Endothelial cell of umbilical vein (primary cell): Measurements from ENCODE around the gene ZEB1. TPM values are rescaled to one million over a fixed set of nuclear protein-coding genes. Genes with fewer than 3 reads are reported as not detected.

Source experiments
- BruUV-seq: library from RNA; stranded (reverse); fragments of 400-500 nt; replicated peaks from 2 replicates; lab custom pipeline; 2021; lab: Mats Ljungman, UMichigan
- CTCF ChIA-PET: fragments of 300-600, 350-600 bp; sonication (Branson Sonifier 250); formaldehyde crosslinking; loops from one replicate; lab custom pipeline; 2021; ENCODE audit warnings: antibody characterized with exemption, inconsistent platforms; lab: Charles Lee
- POLR2A ChIA-PET: fragments of 300-600, 350-600 bp; sonication (Branson Sonifier 250); formaldehyde crosslinking; loops from one replicate; lab custom pipeline; 2021; ENCODE audit warnings: antibody characterized with exemption, inconsistent platforms; lab: Charles Lee
- DNase-seq: peaks from one replicate; pipeline ENCODE4 v3.0.0-alpha.2; 2011; ENCODE audit warnings: low read depth, low spot score
- FAIRE-seq: peaks from 2 replicates; lab custom pipeline; 2011; peaks lifted over from hg19 to GRCh38; lab: Jason Lieb, UNC
- H2AFZ ChIP-seq: 2 replicates; pipeline ENCODE4 v1.6.0; 2012; ENCODE audit warnings: low read depth, low read length, control low read depth, inconsistent platforms
- H3K27ac ChIP-seq: 2 replicates; pipeline ENCODE4 v1.5.1; 2011; ENCODE audit warnings: low read depth, mild to moderate bottlenecking, control low read depth, low read length, moderate library complexity; ENCODE audit not compliant: insufficient read depth
- H3K27me3 ChIP-seq, 2 experiments: 2 replicates each; pipeline versions ENCODE4 v1.6.0 to v1.6.1; 2011; ENCODE audit warnings: low read length in 2 of 2, mixed read lengths in 1 of 2; ENCODE audit not compliant: control insufficient read depth in 2 of 2, insufficient read depth in 2 of 2
- H3K36me3 ChIP-seq, 2 experiments: 2 replicates in 1 of 2; 3 replicates in 1 of 2; pipeline ENCODE4 v1.5.1; 2011; ENCODE audit warnings: low read length in 2 of 2, mild to moderate bottlenecking in 1 of 2, moderate library complexity in 1 of 2; ENCODE audit not compliant: control insufficient read depth in 2 of 2, insufficient read depth in 2 of 2; ENCODE audit errors: extremely low read depth in 1 of 2
- H3K4me1 ChIP-seq: 3 replicates; pipeline ENCODE4 v1.5.1; 2011; ENCODE audit warnings: mild to moderate bottlenecking, low read length; ENCODE audit not compliant: control insufficient read depth, insufficient read depth; ENCODE audit errors: extremely low read depth
- H3K4me2 ChIP-seq: 2 replicates; pipeline ENCODE4 v1.6.1; 2011; ENCODE audit warnings: low read length, control low read depth, mixed read lengths; ENCODE audit not compliant: insufficient read depth
- H3K4me3 ChIP-seq, 3 experiments: fragments of 200-600 bp in 1 of 3; sonication (generic), shearing (Covaris generic) in 1 of 3; replicated peaks in 1 of 3; 2 replicates each; pipeline ENCODE4 v1.5.1; 2011 to 2016; ENCODE audit warnings: control low read depth in 3 of 3, low read length in 3 of 3, mild to moderate bottlenecking in 2 of 3, inconsistent platforms in 1 of 3, low read depth in 1 of 3, moderate library complexity in 1 of 3; ENCODE audit not compliant: insufficient read depth in 1 of 3
- H3K79me2 ChIP-seq: 2 replicates; pipeline ENCODE4 v1.6.0; 2012; ENCODE audit warnings: low read length, inconsistent platforms; ENCODE audit not compliant: control insufficient read depth, insufficient read depth
- H3K9ac ChIP-seq: replicated peaks from 2 replicates; pipeline ENCODE3; 2011; ENCODE audit warnings: low read length, control low read depth; ENCODE audit not compliant: insufficient read depth; ENCODE audit errors: extremely low read depth
- H3K9me1 ChIP-seq: replicated peaks from 3 replicates; pipeline ENCODE4 v1.6.0; 2011; ENCODE audit warnings: mild to moderate bottlenecking, low read length; ENCODE audit not compliant: control insufficient read depth, insufficient read depth; ENCODE audit errors: extremely low read depth
- H3K9me3 ChIP-seq: replicated peaks from 2 replicates; pipeline ENCODE4 v1.5.1; 2012; ENCODE audit warnings: low read length, inconsistent platforms; ENCODE audit not compliant: control insufficient read depth, insufficient read depth
- H4K20me1 ChIP-seq: replicated peaks from 2 replicates; pipeline ENCODE3; 2011; ENCODE audit warnings: mild to moderate bottlenecking, low read length; ENCODE audit not compliant: control insufficient read depth, insufficient read depth; ENCODE audit errors: extremely low read depth
- CTCF ChIP-seq, 2 donors: IDR thresholded peaks; 1 replicate in 1 of 2; 2 replicates in 1 of 2; pipeline ENCODE4 v1.5.1; 2011; ENCODE audit warnings: low read length in 2 of 2, mild to moderate bottlenecking in 2 of 2, moderate library complexity in 2 of 2, control low read depth in 1 of 2, inconsistent platforms in 1 of 2, low read depth in 1 of 2; ENCODE audit not compliant: insufficient read depth in 1 of 2; ENCODE audit errors: extremely low read depth in 1 of 2
- EZH2 ChIP-seq: IDR thresholded peaks from 2 replicates; pipeline ENCODE4 v1.6.1; 2012; ENCODE audit warnings: borderline replicate concordance, low read depth, mild to moderate bottlenecking, moderate library complexity, low read length, inconsistent platforms; ENCODE audit not compliant: severe bottlenecking
- FOS ChIP-seq: IDR thresholded peaks from 2 replicates; pipeline ENCODE4 v1.6.1; 2011; ENCODE audit warnings: mild to moderate bottlenecking, low read length, moderate library complexity, borderline replicate concordance; ENCODE audit not compliant: insufficient read depth
- GATA2 ChIP-seq: IDR thresholded peaks from 2 replicates; pipeline ENCODE4 v1.7.0; 2011; ENCODE audit warnings: low read depth, mild to moderate bottlenecking, moderate library complexity, mixed read lengths, low read length; ENCODE audit not compliant: insufficient read length, insufficient read depth
- JUN ChIP-seq: IDR thresholded peaks from 2 replicates; pipeline ENCODE4 v1.6.1; 2011; ENCODE audit warnings: borderline replicate concordance, low read depth; ENCODE audit not compliant: insufficient read length, insufficient read depth
- MAX ChIP-seq: IDR thresholded peaks from 2 replicates; pipeline ENCODE4 v1.6.1; 2011; ENCODE audit not compliant: insufficient read depth, insufficient read length
- MYC ChIP-seq: IDR thresholded peaks from one replicate; pipeline ENCODE4 v1.6.1; 2011; ENCODE audit warnings: mild to moderate bottlenecking, low read depth, low read length
- POLR2A ChIP-seq: IDR thresholded peaks from 2 replicates; pipeline ENCODE4 v1.6.1; 2012; ENCODE audit warnings: low read depth, mild to moderate bottlenecking, control low read depth, low read length
- POLR2AphosphoS5 ChIP-seq: IDR thresholded peaks from 2 replicates; pipeline ENCODE4 v1.6.1; 2012; ENCODE audit warnings: low read depth, mild to moderate bottlenecking, control low read depth, low read length, moderate library complexity; ENCODE audit not compliant: insufficient read depth
- dilution Hi-C: fragments of 300-500 bp; cut with MboI; formaldehyde crosslinking; loops from one replicate; pipeline ENCODE4 v1.15.0; 2019; ENCODE audit warnings: low sequenced_read_pairs; ENCODE audit not compliant: extremely low pct_ligation_motif_present
- intact Hi-C: fragments of 100-400 bp; cut with micrococcal nuclease; formaldehyde crosslinking; loops from one replicate; pipeline ENCODE4 v1.10.0; 2022
- polyA plus RNA-seq, 4 experiments: library from polyadenylated mRNA; depleted of rRNA in 3 of 4; stranded (reverse) in 3 of 4; unstranded in 1 of 4; fragments of >200 nt; gene quantifications; 2 replicates each; pipeline versions ENCODE4 v1.2.1 to v1.2.3, GENCODE V29; 2011 to 2012; ENCODE audit warnings: missing spikeins in 1 of 4
- total RNA-seq: library from RNA; stranded (reverse); gene quantifications from 2 replicates; pipeline ENCODE4 v1.2.3, GENCODE V29; 2021

Gene ZEB1
- total and polyA plus RNA-seq, 2 donors (not counting 3 experiments of a cell fraction or from before 2014, with no cell fraction given) = 19.8 to 130 TPM

- no peaks in the 10 kb centered on the region for H3K27me3 ChIP-seq
- dilution Hi-C loops (no loop called here), intact Hi-C loops (no loop called here)
- DNase-seq (no peak), FAIRE-seq (no peak)
- no peaks in the 10 kb centered on the region for H3K9me3 ChIP-seq
- ChIA-PET POLR2A (no interaction called here), CTCF (interaction anchor here (2.3 kb wide), 1 partner anchor 35 kb away, joined by 6 read pairs; no protein-coding TSS in a partner anchor)
- H3K79me2 ChIP-seq = peaks cover 78% of the 10 kb centered on the region
- H4K20me1 ChIP-seq = peaks cover 6% of the 10 kb centered on the region
- H3K4me2 ChIP-seq = no peak overlapping the region
- H2AFZ ChIP-seq = no peak overlapping the region
- no peak for TF ChIP-seq EZH2
- no peak for TF ChIP-seq JUN
- no peak for TF ChIP-seq MAX
- TF ChIP-seq GATA2 = no peak
- no peak for TF ChIP-seq POLR2A
- H3K4me1 ChIP-seq = no peaks in the 10 kb centered on the region
- H3K27ac ChIP-seq = no peak overlapping the region
- no peak overlapping the region for H3K9ac ChIP-seq
- no peaks in the 10 kb centered on the region for H3K9me1 ChIP-seq
- BruUV-seq = no TSS peak
- no peak overlapping the region for H3K4me3 ChIP-seq
- H3K36me3 ChIP-seq = no peaks in the 10 kb centered on the region
These were observed 137.5 kb downstream of the ZEB1 start for GRCh38 chr10:31456468-31456867.

GRCh38 chr10:31457858-31458257 lies 138.8 kb downstream of the ZEB1 start:
- Histone ChIP-seq H3K4me3 (no peak overlapping the region), H3K4me1 (no peaks in the 10 kb centered on the region), H3K9me1 (no peaks in the 10 kb centered on the region), H3K27me3 (no peaks in the 10 kb centered on the region), H3K27ac (no peak overlapping the region), H2AFZ (no peak overlapping the region), H3K9ac (no peak overlapping the region), H3K36me3 (peaks cover 0 to 9% of the 10 kb centered on the region in 2 experiments), H3K4me2 (no peak overlapping the region), H3K9me3 (no peaks in the 10 kb centered on the region), H4K20me1 (peaks cover 9% of the 10 kb centered on the region), H3K79me2 (peaks cover 73% of the 10 kb centered on the region)
- dilution Hi-C loops (no loop called here), intact Hi-C loops (no loop called here)
- BruUV-seq = no TSS peak
- TF ChIP-seq POLR2A (no peak), MYC (no peak), FOS (no peak), CTCF (IDR thresholded peaks at IDR 0.05; ENCODE audit: extremely low read depth in 1 of 2, insufficient read depth in 1 of 2, low read depth in 1 of 2, low read length in 2 of 2) (no peak), MAX (no peak), GATA2 (no peak), JUN (no peak), POLR2AphosphoS5 (no peak), EZH2 (no peak)
- CTCF ChIA-PET = interaction anchor here (0.7 to 2.3 kb wide), 2 partner anchors 31 to 33 kb away, joined by 3 to 6 read pairs; no protein-coding TSS in a partner anchor
- no peak for FAIRE-seq
- POLR2A ChIA-PET = no interaction called here
- DNase-seq = no peak
